Caco-2 (cell line): ENCODE results near the gene HOTAIR. TPM values are rescaled to one million over a fixed set of nuclear protein-coding genes. Genes with fewer than 3 reads are reported as not detected.

ENCODE experiments used
- BruUV-seq: library from RNA; stranded (reverse); fragments of 400-500 nt; replicated peaks from 2 replicates; lab custom pipeline; 2021; lab: Mats Ljungman, UMichigan
- CTCF ChIA-PET: fragments of 300-600 bp; sonication (Branson Sonifier 250); formaldehyde crosslinking; loops from one replicate; lab custom pipeline; 2022; ENCODE audit warnings: antibody characterized with exemption; lab: Charles Lee
- POLR2A ChIA-PET: fragments of 300-600 bp; sonication (Branson Sonifier 250); formaldehyde crosslinking; loops from one replicate; lab custom pipeline; 2022; ENCODE audit warnings: antibody characterized with exemption; lab: Charles Lee
- DNase-seq, 2 experiments: peaks; one replicate each; pipeline versions ENCODE4 v3.0.0 to v3.0.0-alpha.2; 2020 to 2022
- H3K27me3 ChIP-seq: replicated peaks from 2 replicates; pipeline ENCODE4 v1.6.0; 2011; ENCODE audit warnings: low read length; ENCODE audit not compliant: control insufficient read depth, insufficient read depth
- H3K36me3 ChIP-seq: 2 replicates; pipeline ENCODE4 v1.5.1; 2011; ENCODE audit warnings: low read length; ENCODE audit not compliant: control insufficient read depth, insufficient read depth
- H3K4me1 ChIP-seq: fragments of 250-450 bp; sonication (Bioruptor Pico); 2 replicates; pipeline ENCODE4 v1.5.1; 2020; ENCODE audit warnings: mild to moderate bottlenecking
- H3K4me3 ChIP-seq: 2 replicates; pipeline ENCODE4 v1.5.1; 2011; ENCODE audit warnings: low read depth, mild to moderate bottlenecking, control low read depth, low read length
- H3K9me3 ChIP-seq: fragments of 250-450 bp; sonication (Bioruptor Pico); 2 replicates; pipeline ENCODE4 v1.5.1; 2020; ENCODE audit warnings: mild to moderate bottlenecking, moderate library complexity
- H3K27ac Mint-ChIP-seq: one replicate; pipeline ENCODE4 v1.8.0; 2022; ENCODE audit warnings: mixed read lengths; ENCODE audit not compliant: unreplicated experiment
- H3K27me3 Mint-ChIP-seq: one replicate; pipeline ENCODE4 v1.8.0; 2022; ENCODE audit warnings: mixed read lengths; ENCODE audit not compliant: insufficient read depth, unreplicated experiment
- H3K36me3 Mint-ChIP-seq: one replicate; pipeline ENCODE4 v1.8.0; 2022; ENCODE audit warnings: mild to moderate bottlenecking, mixed read lengths; ENCODE audit not compliant: insufficient read depth, unreplicated experiment
- H3K4me1 Mint-ChIP-seq: one replicate; pipeline ENCODE4 v1.8.0; 2022; ENCODE audit warnings: low read depth, mixed read lengths; ENCODE audit not compliant: unreplicated experiment
- H3K4me3 Mint-ChIP-seq: one replicate; pipeline ENCODE4 v1.8.0; 2022; ENCODE audit warnings: mild to moderate bottlenecking, moderate library complexity, mixed read lengths; ENCODE audit not compliant: unreplicated experiment
- H3K9me3 Mint-ChIP-seq: one replicate; pipeline ENCODE4 v1.8.0; 2022; ENCODE audit warnings: mixed read lengths; ENCODE audit not compliant: unreplicated experiment
- intact Hi-C: fragments of 100-400 bp; cut with micrococcal nuclease; formaldehyde crosslinking; loops from one replicate; pipeline ENCODE4 v1.10.0; 2022; ENCODE audit not compliant: unreplicated experiment
- microRNA-seq: library from miRNA; unstranded; fragments of <30 nt; microRNA quantifications from one replicate; pipeline ENCODE4 v1.2.0, GENCODE V29; 2022
- total RNA-seq: library from RNA; stranded (reverse); gene quantifications from 2 replicates; pipeline ENCODE4 v1.2.3, GENCODE V29; 2022
- TF ChIP-seq, protein P1 (sequence below), 2 experiments: fragments of 200-600 bp in 1 of 2; IDR thresholded peaks; 1 replicate in 1 of 2; 2 replicates in 1 of 2; pipeline versions ENCODE4 v1.5.1 to v1.8.0; 2011 to 2022; ENCODE audit warnings: antibody characterized with exemption in 1 of 2, control low read depth in 1 of 2, inconsistent platforms in 1 of 2, low read depth in 1 of 2, low read length in 1 of 2, mild to moderate bottlenecking in 1 of 2, moderate library complexity in 1 of 2; ENCODE audit not compliant: insufficient read depth in 1 of 2, severe bottlenecking in 1 of 2, unreplicated experiment in 1 of 2

Gene HOTAIR
- total RNA-seq, 1 experiment from 2014 or later = 1.9 TPM

DNA sequence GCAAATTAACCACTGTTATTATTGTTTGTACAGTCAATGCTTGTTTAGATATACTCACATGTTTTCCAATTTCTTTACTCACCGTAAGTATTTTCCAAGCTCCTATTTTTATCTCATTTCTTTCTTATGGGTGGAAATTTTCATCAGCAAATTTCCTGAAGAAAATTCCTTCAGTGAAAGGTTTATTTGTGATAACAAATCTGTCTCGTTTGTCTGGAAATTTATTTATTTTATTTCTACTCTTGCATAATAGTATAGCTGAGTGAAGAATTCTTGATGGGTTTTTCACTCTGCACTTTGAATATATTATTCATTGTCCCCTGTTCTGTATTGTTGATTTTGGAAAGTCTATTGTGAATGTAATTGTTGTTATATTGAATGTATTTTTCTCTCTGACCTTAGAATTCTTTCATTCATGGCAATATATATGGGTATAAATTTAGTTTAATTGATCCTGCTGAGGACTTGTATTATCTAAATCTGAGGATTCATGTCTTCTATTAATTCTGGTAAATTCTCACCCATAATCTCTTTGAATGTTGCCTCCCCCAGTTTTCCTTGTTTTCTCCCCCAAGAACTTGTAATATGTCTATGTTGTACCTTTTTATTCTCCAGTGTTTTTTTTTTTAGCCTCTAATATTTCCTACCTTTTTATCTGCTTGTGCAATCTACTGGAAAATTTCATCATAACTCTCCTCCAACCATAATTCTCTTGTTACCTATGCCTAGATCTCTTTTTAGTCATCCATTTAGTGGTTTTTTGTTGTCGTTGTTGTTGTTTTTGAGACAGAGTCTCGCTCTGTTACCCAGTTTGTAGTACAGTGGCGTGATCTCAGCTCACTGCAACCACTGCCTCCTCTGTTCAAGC, 57.7 kb downstream of the HOTAIR start:
- no peak for DNase-seq
- Histone ChIP-seq H3K4me1 (no peaks in the 10 kb centered on the region), H3K4me3 (no peak overlapping the region), H3K27me3 (no peaks in the 10 kb centered on the region; the same call in 1 of the 2 replicates), H3K36me3 (no peaks in the 10 kb centered on the region), H3K9me3 (no peaks in the 10 kb centered on the region)
- Mint-ChIP-seq H3K27ac (no peak overlapping the region), H3K9me3 (no peaks in the 10 kb centered on the region), H3K27me3 (no peaks in the 10 kb centered on the region), H3K36me3 (no peaks in the 10 kb centered on the region), H3K4me3 (no peak overlapping the region), H3K4me1 (no peaks in the 10 kb centered on the region)
- ChIA-PET CTCF (no interaction called here), POLR2A (no interaction called here)
- TF ChIP-seq, protein P1, sequence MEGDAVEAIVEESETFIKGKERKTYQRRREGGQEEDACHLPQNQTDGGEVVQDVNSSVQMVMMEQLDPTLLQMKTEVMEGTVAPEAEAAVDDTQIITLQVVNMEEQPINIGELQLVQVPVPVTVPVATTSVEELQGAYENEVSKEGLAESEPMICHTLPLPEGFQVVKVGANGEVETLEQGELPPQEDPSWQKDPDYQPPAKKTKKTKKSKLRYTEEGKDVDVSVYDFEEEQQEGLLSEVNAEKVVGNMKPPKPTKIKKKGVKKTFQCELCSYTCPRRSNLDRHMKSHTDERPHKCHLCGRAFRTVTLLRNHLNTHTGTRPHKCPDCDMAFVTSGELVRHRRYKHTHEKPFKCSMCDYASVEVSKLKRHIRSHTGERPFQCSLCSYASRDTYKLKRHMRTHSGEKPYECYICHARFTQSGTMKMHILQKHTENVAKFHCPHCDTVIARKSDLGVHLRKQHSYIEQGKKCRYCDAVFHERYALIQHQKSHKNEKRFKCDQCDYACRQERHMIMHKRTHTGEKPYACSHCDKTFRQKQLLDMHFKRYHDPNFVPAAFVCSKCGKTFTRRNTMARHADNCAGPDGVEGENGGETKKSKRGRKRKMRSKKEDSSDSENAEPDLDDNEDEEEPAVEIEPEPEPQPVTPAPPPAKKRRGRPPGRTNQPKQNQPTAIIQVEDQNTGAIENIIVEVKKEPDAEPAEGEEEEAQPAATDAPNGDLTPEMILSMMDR (IDR thresholded peaks at IDR 0.05; ENCODE audit: insufficient read depth in 1 of 2, low read depth in 1 of 2, low read length in 1 of 2, severe bottlenecking in 1 of 2, unreplicated experiment in 1 of 2) = no peak
- no TSS peak for BruUV-seq
- intact Hi-C loops = no loop called here

Small RNA genes lying within 50 kb of the gene (microRNA-seq; reads per million reads assigned to microRNA genes)
- gene MIR196A2 = 252 reads per million, percentile 78 among the genes with 10 or more reads in this experiment

Other genes starting within 250 kb of the HOTAIR start
- 19.3 and 21.4 TPM in 2 replicates for gene CALCOCO1, start 247.5 kb downstream of the HOTAIR start, total RNA-seq
- gene CISTR, start 223.0 kb downstream of the HOTAIR start, total RNA-seq = not detected in 2 replicates
- gene HOXC13, start 36.1 kb downstream of the HOTAIR start, total RNA-seq = 6.4 and 7.3 TPM in 2 replicates
- 9.4 and 10.3 TPM in 2 replicates for gene HOXC12, start 20.1 kb downstream of the HOTAIR start, total RNA-seq
- gene HOXC11, start 1.8 kb downstream of the HOTAIR start, total RNA-seq = 1.7 and 2.2 TPM in 2 replicates
- 4.0 and 4.5 TPM in 2 replicates for gene HOXC10, start 10.2 kb upstream of the HOTAIR start, total RNA-seq
- gene HOXC9, start 25.2 kb upstream of the HOTAIR start, total RNA-seq = 2.9 and 3.1 TPM in 2 replicates
- 10.8 and 11.3 TPM in 2 replicates for gene HOXC8, start 34.0 kb upstream of the HOTAIR start, total RNA-seq
- 10.2 and 12.1 TPM in 2 replicates for gene HOXC6, start 53.5 kb upstream of the HOTAIR start, total RNA-seq
- 3.4 and 3.6 TPM in 2 replicates for gene HOXC5, start 58.1 kb upstream of the HOTAIR start, total RNA-seq
- gene HOXC4, start 78.9 kb upstream of the HOTAIR start, total RNA-seq = 2.9 and 4.1 TPM in 2 replicates
- gene SMUG1, start 214.0 kb upstream of the HOTAIR start, total RNA-seq = 51.8 and 53.2 TPM in 2 replicates